ENCODE data around the gene PHETA1.

The PHETA1 gene

DNA sequence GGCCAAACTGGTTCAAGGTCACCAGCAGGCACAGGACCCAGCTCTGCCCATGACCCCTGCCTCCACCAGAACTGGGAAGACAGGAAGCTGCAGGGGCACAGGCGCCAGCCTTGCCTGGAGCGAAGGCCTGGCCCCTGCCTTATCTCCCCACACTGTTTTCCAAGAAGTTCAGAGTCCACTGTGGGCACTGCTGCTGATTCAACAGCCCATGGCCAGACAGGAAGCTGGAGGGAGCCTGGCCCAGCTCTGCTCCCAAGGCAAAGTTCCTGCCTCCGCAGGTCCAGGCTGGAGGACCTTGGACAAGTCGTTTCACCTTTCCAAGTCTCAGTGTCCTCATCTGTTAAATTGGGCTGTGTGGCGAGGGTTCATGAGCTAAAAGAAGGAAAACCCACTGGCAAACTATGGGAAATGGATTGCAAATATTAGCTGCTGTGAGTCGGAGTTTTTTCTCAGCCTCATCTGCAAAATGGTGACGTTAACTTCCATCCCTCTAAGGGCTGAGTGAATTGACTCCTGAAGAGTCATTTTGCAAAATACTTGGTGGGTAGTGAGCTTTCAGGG, 1.2 kb downstream of the PHETA1 start:
- H3K27ac ChIP-seq (ENCODE audit: low read depth, low read length, poor library complexity, severe bottlenecking) = no peak overlapping the region
- no peaks in the 10 kb centered on the region for H3K9me3 ChIP-seq (ENCODE audit: low read length)
- H4K20me1 ChIP-seq (ENCODE audit: insufficient read depth, low read length) = no peaks in the 10 kb centered on the region
- H3K79me2 ChIP-seq (ENCODE audit: insufficient read depth, low read length) = no peaks in the 10 kb centered on the region
- peaks cover 12% of the 10 kb centered on the region for H3K4me1 ChIP-seq (ENCODE audit: insufficient read depth, low read length, severe bottlenecking)
- H3F3A ChIP-seq (ENCODE audit: insufficient read depth, low read length) = no peaks in the 10 kb centered on the region
- TF ChIP-seq EZH2 (IDR thresholded peaks at IDR 0.05; ENCODE audit: borderline replicate concordance, low read length) = no peak
- TF ChIP-seq, protein P1, sequence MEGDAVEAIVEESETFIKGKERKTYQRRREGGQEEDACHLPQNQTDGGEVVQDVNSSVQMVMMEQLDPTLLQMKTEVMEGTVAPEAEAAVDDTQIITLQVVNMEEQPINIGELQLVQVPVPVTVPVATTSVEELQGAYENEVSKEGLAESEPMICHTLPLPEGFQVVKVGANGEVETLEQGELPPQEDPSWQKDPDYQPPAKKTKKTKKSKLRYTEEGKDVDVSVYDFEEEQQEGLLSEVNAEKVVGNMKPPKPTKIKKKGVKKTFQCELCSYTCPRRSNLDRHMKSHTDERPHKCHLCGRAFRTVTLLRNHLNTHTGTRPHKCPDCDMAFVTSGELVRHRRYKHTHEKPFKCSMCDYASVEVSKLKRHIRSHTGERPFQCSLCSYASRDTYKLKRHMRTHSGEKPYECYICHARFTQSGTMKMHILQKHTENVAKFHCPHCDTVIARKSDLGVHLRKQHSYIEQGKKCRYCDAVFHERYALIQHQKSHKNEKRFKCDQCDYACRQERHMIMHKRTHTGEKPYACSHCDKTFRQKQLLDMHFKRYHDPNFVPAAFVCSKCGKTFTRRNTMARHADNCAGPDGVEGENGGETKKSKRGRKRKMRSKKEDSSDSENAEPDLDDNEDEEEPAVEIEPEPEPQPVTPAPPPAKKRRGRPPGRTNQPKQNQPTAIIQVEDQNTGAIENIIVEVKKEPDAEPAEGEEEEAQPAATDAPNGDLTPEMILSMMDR (IDR thresholded peaks at IDR 0.05; ENCODE audit: low read length) = no peak
- H3K27me3 ChIP-seq (ENCODE audit: insufficient read depth, low read length) = no peaks in the 10 kb centered on the region
- H3K9me2 ChIP-seq (ENCODE audit: low read depth, low read length) = no peaks in the 10 kb centered on the region
- no peak overlapping the region for H3K9ac ChIP-seq (ENCODE audit: low read length)
- H2AFZ ChIP-seq (ENCODE audit: low read length) = no peak overlapping the region
- no peak overlapping the region for H3K4me2 ChIP-seq (ENCODE audit: low read length)
- H3K4me3 ChIP-seq (ENCODE audit: low read depth, low read length, poor library complexity, severe bottlenecking) = no peak overlapping the region
- no peaks in the 10 kb centered on the region for H3K36me3 ChIP-seq (ENCODE audit: insufficient read depth, low read length)

DNA sequence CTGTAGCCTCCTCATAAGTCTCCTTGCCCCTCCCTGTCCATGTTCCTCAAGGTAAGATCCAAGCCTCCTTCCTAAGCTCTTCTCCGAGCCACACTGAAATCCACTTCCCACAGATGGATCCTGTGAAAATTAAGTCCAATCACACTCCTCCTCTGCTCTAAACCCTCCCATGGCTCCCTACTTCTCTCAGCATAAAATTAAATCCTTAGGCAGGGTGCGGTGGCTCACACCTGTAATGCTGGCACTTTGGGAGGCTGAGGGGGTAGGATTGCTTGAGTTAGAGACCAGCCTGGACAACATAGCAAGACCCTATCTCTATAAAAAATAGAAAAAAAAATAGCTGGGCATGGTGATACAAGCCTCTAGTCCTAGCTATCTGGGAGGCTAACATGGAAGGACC, 2.3 kb downstream of the PHETA1 start:
- H3K27me3 ChIP-seq (ENCODE audit: insufficient read depth, low read length) = no peaks in the 10 kb centered on the region
- H3K4me2 ChIP-seq (ENCODE audit: low read length) = no peak overlapping the region
- no peaks in the 10 kb centered on the region for H3K9me3 ChIP-seq (ENCODE audit: low read length)
- H3K36me3 ChIP-seq (ENCODE audit: insufficient read depth, low read length) = no peaks in the 10 kb centered on the region
- no peaks in the 10 kb centered on the region for H3K79me2 ChIP-seq (ENCODE audit: insufficient read depth, low read length)
- no peak overlapping the region for H3K9ac ChIP-seq (ENCODE audit: low read length)
- H2AFZ ChIP-seq (ENCODE audit: low read length) = no peak overlapping the region
- H3K9me2 ChIP-seq (ENCODE audit: low read depth, low read length) = no peaks in the 10 kb centered on the region
- H3F3A ChIP-seq (ENCODE audit: insufficient read depth, low read length) = no peaks in the 10 kb centered on the region
- peaks cover 12% of the 10 kb centered on the region for H3K4me1 ChIP-seq (ENCODE audit: insufficient read depth, low read length, severe bottlenecking)
- no peaks in the 10 kb centered on the region for H4K20me1 ChIP-seq (ENCODE audit: insufficient read depth, low read length)
- TF ChIP-seq, protein P1 (IDR thresholded peaks at IDR 0.05; ENCODE audit: low read length) = no peak
- no peak for TF ChIP-seq EZH2 (IDR thresholded peaks at IDR 0.05; ENCODE audit: borderline replicate concordance, low read length)
- no peak overlapping the region for H3K4me3 ChIP-seq (ENCODE audit: low read depth, low read length, poor library complexity, severe bottlenecking)
- no peak overlapping the region for H3K27ac ChIP-seq (ENCODE audit: low read depth, low read length, poor library complexity, severe bottlenecking)

DNA sequence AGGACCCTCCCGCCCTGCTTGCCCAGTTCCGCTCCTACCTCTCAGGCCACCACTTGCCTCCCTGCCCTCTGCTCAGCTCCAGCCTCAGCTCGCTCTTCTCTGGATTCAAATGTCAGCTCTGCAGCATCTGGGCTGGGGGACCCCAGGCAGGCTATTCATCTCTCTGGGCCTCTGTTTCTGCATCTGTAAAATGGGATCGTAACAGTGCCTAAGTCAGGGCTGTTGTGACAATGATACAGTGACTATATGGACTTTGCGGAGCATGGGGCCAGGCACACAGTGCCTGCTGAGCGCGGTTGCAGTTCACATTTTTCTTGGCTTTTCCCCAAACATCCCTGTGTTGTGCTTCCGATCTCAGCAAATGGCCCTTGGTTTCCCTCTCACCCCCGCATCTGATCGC, 2.8 kb downstream of the PHETA1 start:
- no peaks in the 10 kb centered on the region for H3K36me3 ChIP-seq (ENCODE audit: insufficient read depth, low read length)
- no peaks in the 10 kb centered on the region for H3K9me2 ChIP-seq (ENCODE audit: low read depth, low read length)
- H3K27me3 ChIP-seq (ENCODE audit: insufficient read depth, low read length) = no peaks in the 10 kb centered on the region
- peaks cover 12% of the 10 kb centered on the region for H3K4me1 ChIP-seq (ENCODE audit: insufficient read depth, low read length, severe bottlenecking)
- no peaks in the 10 kb centered on the region for H4K20me1 ChIP-seq (ENCODE audit: insufficient read depth, low read length)
- no peaks in the 10 kb centered on the region for H3F3A ChIP-seq (ENCODE audit: insufficient read depth, low read length)
- TF ChIP-seq, protein P1 (IDR thresholded peaks at IDR 0.05; ENCODE audit: low read length) = no peak
- TF ChIP-seq EZH2 (IDR thresholded peaks at IDR 0.05; ENCODE audit: borderline replicate concordance, low read length) = no peak
- H3K79me2 ChIP-seq (ENCODE audit: insufficient read depth, low read length) = no peaks in the 10 kb centered on the region
- no peak overlapping the region for H3K4me2 ChIP-seq (ENCODE audit: low read length)
- no peak overlapping the region for H3K4me3 ChIP-seq (ENCODE audit: low read depth, low read length, poor library complexity, severe bottlenecking)
- H2AFZ ChIP-seq (ENCODE audit: low read length) = no peak overlapping the region
- no peak overlapping the region for H3K9ac ChIP-seq (ENCODE audit: low read length)
- no peaks in the 10 kb centered on the region for H3K9me3 ChIP-seq (ENCODE audit: low read length)
- no peak overlapping the region for H3K27ac ChIP-seq (ENCODE audit: low read depth, low read length, poor library complexity, severe bottlenecking)
